Lower leg skin (tissue), 4 donors: Measurements from ENCODE around the gene PDE6B. TPM values are rescaled to one million over a fixed set of nuclear protein-coding genes. Genes with fewer than 3 reads are reported as not detected.

Experiments used
- DNase-seq, 2 donors: peaks; one replicate each; pipeline ENCODE4 v3.0.0-alpha.2; 2019; ENCODE audit warnings: low spot score in 2 of 2
- H3K4me3 ChIP-seq: fragments of 200-600 bp; sonication (generic); 2 replicates; pipeline ENCODE4 v1.5.1; 2017; ENCODE audit warnings: mild to moderate bottlenecking, low read depth; ENCODE audit not compliant: poor library complexity, severe bottlenecking
- CTCF ChIP-seq, 3 donors: fragments of 450-650 bp; IDR thresholded peaks; one replicate each; pipeline ENCODE4 v1.5.1; 2016; ENCODE audit warnings: antibody characterized with exemption in 3 of 3, mild to moderate bottlenecking in 3 of 3, moderate library complexity in 2 of 3
- POLR2A ChIP-seq, 2 donors: fragments of 450-650 bp; IDR thresholded peaks; one replicate each; pipeline ENCODE4 v1.6.1; 2016 to 2017; ENCODE audit warnings: antibody characterized with exemption in 2 of 2, mild to moderate bottlenecking in 1 of 2, moderate library complexity in 1 of 2
- WGBS, 2 donors: methylation state at CpG; one replicate each; pipeline ENCODE4 v1.1.5; 2018; 5-methylcytosine and 5-hydroxymethylcytosine counted together
- intact Hi-C: fragments of 100-400 bp; cut with DNase I; formaldehyde crosslinking; loops from one replicate; pipeline ENCODE4 v1.15.0; 2023; ENCODE audit warnings: low total_unique reads
- total RNA-seq, 4 donors: library from RNA; depleted of rRNA; stranded (reverse); fragments of >200 nt; gene quantifications; one replicate each; pipeline ENCODE4 v1.1.0, GENCODE V29; 2016

The PDE6B gene
- total RNA-seq, 4 donors from 2014 or later, result 0.59 to 1.5 TPM; not detected in 2

- no peak for TF ChIP-seq CTCF (IDR thresholded peaks at IDR 0.05)
- TF ChIP-seq POLR2A (IDR thresholded peaks at IDR 0.05), result no peak
- intact Hi-C loops, result no loop called here
- no peak for DNase-seq
- 56 to 58% methylated on average over 3 of the region's 3 CpGs for WGBS, 2 donors
- no peak overlapping the region for H3K4me3 ChIP-seq
Observed at GRCh38 chr4:712093-712492, 86.7 kb downstream of the PDE6B start.

- no peak overlapping the region for H3K4me3 ChIP-seq
- 79 to 88% methylated on average over 7 to 8 of the region's 9 CpGs for WGBS, 2 donors
- DNase-seq, result no peak
- intact Hi-C loops, result no loop called here
- TF ChIP-seq POLR2A (IDR thresholded peaks at IDR 0.05) (no peak), CTCF (IDR thresholded peaks at IDR 0.05) (no peak)
Observed at GRCh38 chr4:712916-713632, 87.7 kb downstream of the PDE6B start.

- WGBS, 2 donors, result 93 to 96% methylated on average over 18 of the region's 18 CpGs
Observed at GRCh38 chr4:714087-714486, 88.7 kb downstream of the PDE6B start.

GRCh38 chr4:717601-718320, 92.4 kb downstream of the PDE6B start:
- TF ChIP-seq CTCF (IDR thresholded peaks at IDR 0.05) (no peak), POLR2A (IDR thresholded peaks at IDR 0.05) (no peak)
- intact Hi-C loops, result no loop called here
- 86 to 89% methylated on average over 34 of the region's 34 CpGs for WGBS, 2 donors
- DNase-seq, result no peak
- H3K4me3 ChIP-seq, result no peak overlapping the region

More at GRCh38 chr4:714087-714486, 88.7 kb downstream of the PDE6B start:
- TF ChIP-seq POLR2A (IDR thresholded peaks at IDR 0.05) (no peak), CTCF (IDR thresholded peaks at IDR 0.05) (no peak)
- intact Hi-C loops, result no loop called here
- no peak overlapping the region for H3K4me3 ChIP-seq
- no peak for DNase-seq

GRCh38 chr4:718460-718859, 93.1 kb downstream of the PDE6B start:
- H3K4me3 ChIP-seq, result no peak overlapping the region
- no peak for DNase-seq
- no peak for TF ChIP-seq CTCF (IDR thresholded peaks at IDR 0.05)
- no peak for TF ChIP-seq POLR2A (IDR thresholded peaks at IDR 0.05)
- intact Hi-C loops, result no loop called here
- 87 to 88% methylated on average over 8 of the region's 8 CpGs for WGBS, 2 donors

Other genes with a start within 250 kb of the PDE6B start
- gene ZNF721, start 126.4 kb upstream of the PDE6B start, total RNA-seq, result 10 to 100 TPM; 29.0 to 48.5 (median 37.0) TPM
- gene PIGG, start 126.4 kb upstream of the PDE6B start, total RNA-seq, result 10 to 100 TPM; 29.7 to 71.8 (median 34.8) TPM
- gene TMEM271, start 49.3 kb upstream of the PDE6B start, total RNA-seq, result 1 to 10 TPM in 3 of 4 donors, under 1 TPM in 1; 0.17 to 3.6 (median 2.1) TPM
- gene ATP5ME, start 48.7 kb downstream of the PDE6B start, total RNA-seq, result 100 to 1,000 TPM in 3 of 4 donors, 10 to 100 TPM in 1; 38.2 to 172 (median 140) TPM
- 10 to 100 TPM in 1 of 4 donors, 1 to 10 TPM in 3; 7.2 to 31.4 (median 7.7) TPM for gene MYL5, start 49.0 kb downstream of the PDE6B start, total RNA-seq
- 10 to 100 TPM; 16.8 to 33.8 (median 22.7) TPM for gene SLC49A3, start 63.6 kb downstream of the PDE6B start, total RNA-seq
- 100 to 1,000 TPM in 1 of 4 donors, 10 to 100 TPM in 3; 55.2 to 102 (median 72.3) TPM for gene PCGF3, start 80.3 kb downstream of the PDE6B start, total RNA-seq
- under 1 TPM in 3 of 4 donors, not detected in 1; 0.12 to 0.34 (median 0.13) TPM for gene CPLX1, start 200.6 kb downstream of the PDE6B start, total RNA-seq